AG04449 (cell line): ENCODE results near the gene ATP5F1D.

Experiments
- CTCF ChIA-PET: fragments of 350-600 bp; formaldehyde crosslinking; extraction: SDS; loops from one replicate; lab custom pipeline; 2021; ENCODE audit warnings: antibody characterized with exemption; lab: Yijun Ruan, JAX
- POLR2A ChIA-PET: fragments of 400-600, 350-600 bp; formaldehyde crosslinking; extraction: SDS; loops from one replicate; lab custom pipeline; 2020; ENCODE audit warnings: antibody characterized with exemption, inconsistent platforms; lab: Yijun Ruan, JAX
- DNase-seq: peaks from one replicate; pipeline ENCODE4 v3.0.0-alpha.2; 2010; ENCODE audit warnings: low read depth, low spot score
- H3K4me3 ChIP-seq: 2 replicates; pipeline ENCODE4 v1.5.1; 2011; ENCODE audit warnings: low read depth, mild to moderate bottlenecking, control low read depth, low read length
- TF ChIP-seq, protein P1 (sequence below): IDR thresholded peaks from one replicate; pipeline ENCODE4 v1.5.1; 2011; ENCODE audit warnings: mild to moderate bottlenecking, moderate library complexity, low read length, control low read depth, inconsistent platforms; ENCODE audit not compliant: insufficient read depth; ENCODE audit errors: missing control alignments

ATP5F1D gene

DNA sequence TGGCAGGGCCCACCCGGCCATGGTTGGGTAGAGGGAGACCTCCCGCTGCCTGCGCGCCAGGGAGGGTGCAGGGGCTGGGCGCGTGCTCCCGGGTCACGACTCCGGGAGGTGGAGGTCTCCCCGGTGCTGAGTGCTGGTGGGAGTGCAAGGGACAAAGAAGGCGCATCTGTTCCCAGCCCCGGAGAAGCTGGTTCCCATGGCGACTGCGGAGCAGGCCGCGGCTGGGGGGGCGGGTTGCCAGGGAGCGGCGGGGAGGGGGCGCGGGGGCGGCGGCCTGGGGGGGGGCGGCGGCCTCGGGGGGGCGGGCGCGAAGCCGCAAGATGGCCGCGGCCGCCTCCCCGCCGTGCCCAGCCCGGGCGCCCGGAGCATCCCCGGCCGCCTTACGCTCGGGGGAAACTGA lies 5.0 kb upstream of the ATP5F1D start:
- POLR2A ChIA-PET = interaction anchor here (0.5 to 2.1 kb wide), 3 partner anchors 16 to 188 kb away, joined by 3 to 6 read pairs (median 4); partner anchors contain the start of gene CIRBP
- peak overlapping the region; percentile 74 for H3K4me3 ChIP-seq
- DNase-seq = no peak
- CTCF ChIA-PET = interaction anchor here (0.9 to 1.6 kb wide), 3 partner anchors 11 to 123 kb away, joined by 5 to 7 read pairs (median 5); no protein-coding TSS in a partner anchor
- TF ChIP-seq, protein P1, sequence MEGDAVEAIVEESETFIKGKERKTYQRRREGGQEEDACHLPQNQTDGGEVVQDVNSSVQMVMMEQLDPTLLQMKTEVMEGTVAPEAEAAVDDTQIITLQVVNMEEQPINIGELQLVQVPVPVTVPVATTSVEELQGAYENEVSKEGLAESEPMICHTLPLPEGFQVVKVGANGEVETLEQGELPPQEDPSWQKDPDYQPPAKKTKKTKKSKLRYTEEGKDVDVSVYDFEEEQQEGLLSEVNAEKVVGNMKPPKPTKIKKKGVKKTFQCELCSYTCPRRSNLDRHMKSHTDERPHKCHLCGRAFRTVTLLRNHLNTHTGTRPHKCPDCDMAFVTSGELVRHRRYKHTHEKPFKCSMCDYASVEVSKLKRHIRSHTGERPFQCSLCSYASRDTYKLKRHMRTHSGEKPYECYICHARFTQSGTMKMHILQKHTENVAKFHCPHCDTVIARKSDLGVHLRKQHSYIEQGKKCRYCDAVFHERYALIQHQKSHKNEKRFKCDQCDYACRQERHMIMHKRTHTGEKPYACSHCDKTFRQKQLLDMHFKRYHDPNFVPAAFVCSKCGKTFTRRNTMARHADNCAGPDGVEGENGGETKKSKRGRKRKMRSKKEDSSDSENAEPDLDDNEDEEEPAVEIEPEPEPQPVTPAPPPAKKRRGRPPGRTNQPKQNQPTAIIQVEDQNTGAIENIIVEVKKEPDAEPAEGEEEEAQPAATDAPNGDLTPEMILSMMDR = no peak

DNA sequence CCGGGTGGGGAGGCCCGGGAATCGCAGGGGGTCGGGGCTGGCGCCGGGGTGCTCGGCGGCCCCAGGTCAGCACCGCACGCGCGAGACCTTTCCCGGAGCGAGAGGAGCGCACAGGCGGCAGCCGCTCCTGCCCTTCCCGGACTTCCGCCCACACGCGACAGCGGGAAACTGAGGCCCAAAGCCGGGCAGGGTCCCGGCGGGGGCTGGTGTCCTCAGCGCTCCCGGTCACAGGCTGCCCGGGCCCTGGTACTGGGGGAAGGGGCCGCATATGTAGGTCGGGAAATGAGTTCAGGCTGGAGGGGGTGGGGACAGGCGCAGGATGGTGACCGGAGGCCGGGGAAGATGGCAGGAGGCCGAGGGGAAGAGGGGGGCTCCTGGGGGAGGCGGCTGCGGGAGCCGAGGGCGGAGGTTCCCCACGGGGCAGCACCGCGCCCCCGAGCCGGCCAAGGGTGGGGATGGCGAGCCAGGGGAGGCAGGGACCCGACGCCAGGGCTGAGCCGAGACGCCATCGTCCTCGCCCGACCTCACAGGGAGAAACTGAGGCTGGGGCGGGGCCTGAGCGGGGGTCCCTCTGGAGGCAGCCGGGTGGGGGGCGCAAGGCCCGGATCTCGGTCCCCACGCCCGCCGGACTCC lies 4.4 kb upstream of the ATP5F1D start:
- CTCF ChIA-PET = interaction anchor here (0.9 to 1.6 kb wide), 3 partner anchors 12 to 124 kb away, joined by 5 to 7 read pairs (median 5); no protein-coding TSS in a partner anchor
- H3K4me3 ChIP-seq = peak overlapping the region; percentile 74
- POLR2A ChIA-PET = interaction anchor here (1.0 to 2.1 kb wide), 2 partner anchors 16 to 32 kb away, joined by 4 to 6 read pairs; partner anchors contain the start of gene CIRBP
- DNase-seq = no peak
- TF ChIP-seq, protein P1 = no peak

DNA sequence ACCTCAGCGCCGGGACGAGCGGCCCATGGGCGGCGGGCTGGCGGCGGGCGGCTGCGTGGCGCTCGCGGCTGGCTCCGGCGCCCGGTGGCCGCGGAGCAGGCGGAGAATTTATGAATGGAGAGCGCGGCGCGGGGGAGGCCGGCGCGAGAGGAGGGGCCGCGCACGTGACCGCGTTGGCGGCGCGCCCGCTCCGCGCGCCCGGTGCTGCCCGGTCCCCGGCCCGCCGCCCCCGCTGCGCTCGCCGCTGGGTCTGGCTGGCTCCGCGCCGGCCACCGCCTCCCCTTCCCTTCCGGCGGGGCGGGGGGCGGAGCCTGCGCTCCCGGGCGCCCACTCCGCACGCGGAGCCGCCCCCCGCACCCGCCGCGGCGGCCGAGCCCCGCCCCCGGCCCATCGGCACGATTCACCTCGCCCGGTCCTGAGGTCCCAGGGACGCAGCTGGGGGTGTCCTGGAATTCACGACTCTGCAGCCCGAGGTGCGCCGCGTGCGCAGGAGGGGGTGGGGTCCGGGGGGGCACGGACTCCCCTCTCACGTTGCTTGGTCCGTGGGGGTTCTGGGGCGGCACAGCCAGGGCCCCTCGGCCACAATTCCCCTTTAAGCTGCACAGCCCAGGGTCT lies 3.7 kb upstream of the ATP5F1D start, which contains the start of gene CBARP:
Gene CBARP, minus strand, starts transcription at position 252 of the 615 bp plus-strand sequence. CDS start 1,905 bp downstream, outside the sequence.
- ChIA-PET POLR2A (interaction anchor here (0.6 to 0.9 kb wide), 2 partner anchors 29 to 136 kb away, joined by 3 read pairs; no protein-coding TSS in a partner anchor), CTCF (interaction anchor here (0.5 to 9.7 kb wide), 10 partner anchors 10 to 315 kb away, joined by 3 to 626 read pairs (median 5); partner anchors contain the start of genes CIRBP and GPX4)
- peak within 1 kb of the TSS; percentile 74 for H3K4me3 ChIP-seq
- no peak for DNase-seq
- TF ChIP-seq, protein P1 = no peak

DNA sequence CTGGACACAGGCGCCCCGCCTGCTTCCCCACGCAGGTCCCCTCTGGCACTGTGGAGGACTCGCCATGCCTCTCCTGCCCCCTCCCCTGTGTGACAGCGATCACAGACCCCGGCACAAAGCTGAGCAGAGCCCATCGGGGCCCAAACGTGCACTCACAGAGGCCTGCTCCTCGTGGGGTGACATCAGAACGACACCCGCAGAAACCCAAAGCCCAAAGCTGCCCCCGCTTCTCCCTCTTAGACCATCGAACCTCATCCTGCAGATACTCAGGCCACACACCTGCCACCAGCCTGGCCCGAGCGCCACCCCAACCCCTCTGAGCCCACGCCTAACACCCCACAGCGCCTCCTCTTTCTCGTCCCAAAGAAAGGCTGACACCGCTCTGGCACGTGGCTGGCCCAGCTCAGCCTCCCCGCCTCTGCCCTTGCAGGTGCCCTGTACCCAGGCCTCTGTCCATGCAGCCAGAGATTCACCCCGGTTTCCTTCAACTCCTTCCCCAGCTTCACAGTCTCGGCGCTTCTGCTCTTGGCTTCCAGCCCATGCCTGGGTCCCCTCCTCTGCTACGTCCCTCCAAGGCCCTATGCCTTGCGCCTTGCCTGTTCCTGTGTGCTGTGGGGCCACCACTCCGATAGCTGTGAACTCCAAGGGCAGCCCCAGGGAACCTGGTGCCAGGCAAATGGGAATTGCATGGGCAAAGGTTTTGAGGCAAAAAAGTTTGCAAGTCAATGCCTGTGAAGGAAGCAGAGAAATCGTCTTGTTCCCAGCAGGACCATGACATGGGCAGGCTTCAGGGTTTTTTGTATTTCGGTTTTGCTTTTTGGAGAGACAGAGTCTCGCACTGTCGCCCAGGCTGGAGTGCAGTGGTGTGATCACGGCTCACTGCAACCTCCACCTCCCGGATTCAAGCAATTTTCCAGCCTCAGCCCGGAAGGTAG lies 2.9 kb upstream of the ATP5F1D start:
- CTCF ChIA-PET = interaction anchor here (0.5 to 9.7 kb wide), 13 partner anchors 11 to 315 kb away, joined by 3 to 626 read pairs (median 4); partner anchors contain the start of genes CIRBP and GPX4
- POLR2A ChIA-PET = interaction anchor here (0.9 to 1.9 kb wide), 2 partner anchors 28 to 31 kb away, joined by 3 to 6 read pairs; partner anchors contain the start of gene CIRBP

DNA sequence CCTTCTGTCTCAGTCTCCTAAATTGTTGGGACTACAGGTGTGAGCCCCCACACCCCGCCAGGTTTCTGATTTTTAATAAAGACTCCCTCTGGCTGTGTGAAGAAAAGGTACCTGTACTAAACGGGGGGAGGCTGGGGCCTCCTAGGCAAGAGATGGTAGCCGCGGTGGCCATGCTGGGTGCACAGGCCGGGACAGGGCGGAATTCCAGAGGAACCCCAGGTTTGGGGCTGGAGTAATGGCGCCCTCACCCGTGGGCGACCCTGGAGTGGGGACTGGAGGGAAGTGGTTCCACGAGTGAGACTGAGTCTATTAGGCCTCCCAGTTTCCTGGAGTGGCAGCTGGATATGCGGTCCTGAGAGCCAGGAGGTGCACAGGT lies 2.1 kb upstream of the ATP5F1D start:
- H3K4me3 ChIP-seq = no peak overlapping the region
- POLR2A ChIA-PET = interaction anchor here (1.9 kb wide), 1 partner anchor 30 kb away, joined by 6 read pairs; the partner anchor contains the start of gene CIRBP
- TF ChIP-seq, protein P1 = no peak
- CTCF ChIA-PET = interaction anchor here (0.7 to 9.7 kb wide), 12 partner anchors 12 to 316 kb away, joined by 3 to 626 read pairs (median 5); partner anchors contain the start of gene CIRBP
- no peak for DNase-seq

More for the DNA sequence above, 2.9 kb upstream of the ATP5F1D start:
- TF ChIP-seq, protein P1 = no peak
- no peak for DNase-seq
- peak overlapping the region; percentile 74 for H3K4me3 ChIP-seq
